GM12891 (cell line): ENCODE measurements around the gene SDC3.

Experiments
- PAX5 ChIP-seq: IDR thresholded peaks from 2 replicates; pipeline ENCODE4 v1.6.1; 2011; ENCODE audit warnings: low read length, moderate library complexity, mild to moderate bottlenecking; ENCODE audit not compliant: insufficient read depth, severe bottlenecking
- POLR2A ChIP-seq: IDR thresholded peaks from 2 replicates; pipeline ENCODE4 v1.6.1; 2011; ENCODE audit warnings: low read depth, low read length, control low read depth
- POLR2AphosphoS5 ChIP-seq: IDR thresholded peaks from 2 replicates; pipeline ENCODE4 v1.6.1; 2011; ENCODE audit warnings: low read depth, low read length, control low read depth
- POU2F2 ChIP-seq: IDR thresholded peaks from 2 replicates; pipeline ENCODE4 v1.6.1; 2011; ENCODE audit warnings: low read depth, mild to moderate bottlenecking, control low read depth, low read length, moderate library complexity
- SPI1 ChIP-seq: IDR thresholded peaks from 2 replicates; pipeline ENCODE4 v1.6.1; 2011; ENCODE audit warnings: low read depth, low read length, control low read depth
- TAF1 ChIP-seq: IDR thresholded peaks from 2 replicates; pipeline ENCODE4 v1.6.1; 2011; ENCODE audit warnings: low read depth, low read length, control low read depth

GRCh38 chr1:30896905-30897304 lies 11.7 kb downstream of the SDC3 start:
- TF ChIP-seq POLR2A: no peak
- no peak for TF ChIP-seq POLR2AphosphoS5
- no peak for TF ChIP-seq PAX5
- TF ChIP-seq SPI1: no peak
- no peak for TF ChIP-seq TAF1
- TF ChIP-seq POU2F2: no peak
